ENCODE measurements around the gene IL17RD. TPM values are rescaled to one million over a fixed set of nuclear protein-coding genes. Genes with fewer than 3 reads are reported as not detected.

The IL17RD gene
- total and polyA plus RNA-seq, 2 of the 13 experiments (the other 11 are each of a cell fraction or from before 2014, with no cell fraction given): 0.28 to 0.31 TPM

- TF ChIP-seq ZNF768 (CRISPR knock-in tag; IDR thresholded peaks at IDR 0.05) (peak; percentile 16; the same call in 1 of the 2 replicates), HOXD1 (CRISPR knock-in tag; IDR thresholded peaks at IDR 0.05) (no peak), ZC3H13 (CRISPR knock-in tag; IDR thresholded peaks at IDR 0.05) (no peak), KLF16 (CRISPR knock-in tag; IDR thresholded peaks at IDR 0.05) (0 out of 4 replicates have a peak, but pooled peaks of 1 of the 2 experiments have one; percentile 30), ARNT2 (CRISPR knock-in tag; IDR thresholded peaks at IDR 0.05; ENCODE audit: low read depth) (peak; percentile 66; the same call in 1 of the 2 replicates), ZMYM2 (CRISPR knock-in tag; IDR thresholded peaks at IDR 0.05) (0 out of 2 replicates have a peak, but pooled peaks have one; percentile 10), ZNF616 (CRISPR knock-in tag; IDR thresholded peaks at IDR 0.05; ENCODE audit: low read depth) (0 out of 2 replicates have a peak, but pooled peaks have one; percentile 14), ZNF777 (CRISPR knock-in tag; IDR thresholded peaks at IDR 0.05) (peak; percentile 67), HIVEP1 (CRISPR knock-in tag; IDR thresholded peaks at IDR 0.05) (peak; percentile 26; the same call in 1 of the 2 replicates), LCORL (IDR thresholded peaks at IDR 0.05) (no peak), LCORL (CRISPR knock-in tag; IDR thresholded peaks at IDR 0.05) (peak; percentile 45), CREM (IDR thresholded peaks at IDR 0.05) (no peak), CREM (CRISPR knock-in tag; IDR thresholded peaks at IDR 0.05) (no peak), KAT7 (CRISPR knock-in tag; IDR thresholded peaks at IDR 0.05; ENCODE audit: borderline replicate concordance) (peak; percentile 3; the same call in 1 of the 2 replicates), RFX5 (IDR thresholded peaks at IDR 0.05; ENCODE audit: low read depth, low read length) (no peak), MTF2 (CRISPR knock-in tag; IDR thresholded peaks at IDR 0.05; ENCODE audit: borderline replicate concordance) (no peak), REXO4 (CRISPR knock-in tag; IDR thresholded peaks at IDR 0.05; ENCODE audit: borderline replicate concordance) (no peak), ZNF274 (CRISPR knock-in tag; IDR thresholded peaks at IDR 0.05) (no peak), ZNF431 (CRISPR knock-in tag; IDR thresholded peaks at IDR 0.05; ENCODE audit: borderline replicate concordance, low read depth) (0 out of 2 replicates have a peak, but pooled peaks have one; percentile 8), NFATC3 (CRISPR knock-in tag; IDR thresholded peaks at IDR 0.05) (no peak), DPF2 (CRISPR knock-in tag; IDR thresholded peaks at IDR 0.05; ENCODE audit: borderline replicate concordance, low read depth) (no peak), ZNF441 (CRISPR knock-in tag; IDR thresholded peaks at IDR 0.05; ENCODE audit: borderline replicate concordance) (no peak), GABPA (IDR thresholded peaks at IDR 0.05; ENCODE audit: low read depth, low read length) (no peak), GABPA (CRISPR knock-in tag; IDR thresholded peaks at IDR 0.05; ENCODE audit: low read depth) (no peak), ZNF234 (CRISPR knock-in tag; conservative IDR thresholded peaks at IDR 0.05) (no peak), HMGA1 (CRISPR knock-in tag; conservative IDR thresholded peaks at IDR 0.05) (no peak), HNRNPL (IDR thresholded peaks at IDR 0.05; ENCODE audit: low read depth, low read length) (peak; percentile 98), FOSL2 (CRISPR knock-in tag; IDR thresholded peaks at IDR 0.05) (peak; percentile 25; the same call in 1 of the 2 replicates), TOPORS (CRISPR knock-in tag; IDR thresholded peaks at IDR 0.05) (0 out of 2 replicates have a peak, but pooled peaks have one; percentile 5)
- TF ChIP-seq, protein P1, sequence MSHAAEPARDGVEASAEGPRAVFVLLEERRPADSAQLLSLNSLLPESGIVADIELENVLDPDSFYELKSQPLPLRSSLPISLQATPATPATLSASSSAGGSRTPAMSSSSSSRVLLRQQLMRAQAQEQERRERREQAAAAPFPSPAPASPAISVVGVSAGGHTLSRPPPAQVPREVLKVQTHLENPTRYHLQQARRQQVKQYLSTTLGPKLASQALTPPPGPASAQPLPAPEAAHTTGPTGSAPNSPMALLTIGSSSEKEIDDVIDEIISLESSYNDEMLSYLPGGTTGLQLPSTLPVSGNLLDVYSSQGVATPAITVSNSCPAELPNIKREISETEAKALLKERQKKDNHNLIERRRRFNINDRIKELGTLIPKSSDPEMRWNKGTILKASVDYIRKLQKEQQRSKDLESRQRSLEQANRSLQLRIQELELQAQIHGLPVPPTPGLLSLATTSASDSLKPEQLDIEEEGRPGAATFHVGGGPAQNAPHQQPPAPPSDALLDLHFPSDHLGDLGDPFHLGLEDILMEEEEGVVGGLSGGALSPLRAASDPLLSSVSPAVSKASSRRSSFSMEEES (CRISPR knock-in tag; IDR thresholded peaks at IDR 0.05): 0 out of 2 replicates have a peak, but pooled peaks have one; percentile 22
- TF ChIP-seq, protein P2, sequence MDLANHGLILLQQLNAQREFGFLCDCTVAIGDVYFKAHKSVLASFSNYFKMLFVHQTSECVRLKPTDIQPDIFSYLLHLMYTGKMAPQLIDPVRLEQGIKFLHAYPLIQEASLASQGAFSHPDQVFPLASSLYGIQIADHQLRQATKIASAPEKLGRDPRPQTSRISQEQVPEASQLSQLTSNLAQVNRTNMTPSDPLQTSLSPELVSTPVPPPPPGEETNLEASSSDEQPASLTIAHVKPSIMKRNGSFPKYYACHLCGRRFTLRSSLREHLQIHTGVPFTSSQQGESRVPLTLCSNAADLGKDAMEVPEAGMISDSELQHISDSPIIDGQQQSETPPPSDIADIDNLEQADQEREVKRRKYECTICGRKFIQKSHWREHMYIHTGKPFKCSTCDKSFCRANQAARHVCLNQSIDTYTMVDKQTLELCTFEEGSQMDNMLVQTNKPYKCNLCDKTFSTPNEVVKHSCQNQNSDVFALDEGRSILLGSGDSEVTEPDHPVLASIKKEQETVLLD (CRISPR knock-in tag; IDR thresholded peaks at IDR 0.05; ENCODE audit: low read depth): no peak
Measured at GRCh38 chr3:57078635-57079473, 86.3 kb downstream of the IL17RD start (continued).

Data from HepG2 (cell line).